Activated T-cell treated with anti-CD3 and anti-CD28 coated beads, Interleukin-2, amount 50 U/mL, for 72 hours (primary cell): Measurements from ENCODE around the gene SLC22A23. TPM values are rescaled to one million over a fixed set of nuclear protein-coding genes. Genes with fewer than 3 reads are reported as not detected.
A peak's percentile ranks its signal among the peaks of the same experiment; 100 is the strongest.

Source experiments
- ATAC-seq, 2 donors: fragments of 150-1000 bp; cut with Tn5 transposase; replicated peaks in 1 of 2; 2 replicates each; pipeline ENCODE4 v1.10.0; 2021; ENCODE audit warnings: moderate library complexity in 2 of 2, mild to moderate bottlenecking in 1 of 2
- DNase-seq, 2 donors: peaks; one replicate each; pipeline ENCODE4 v3.0.0; 2021 to 2022; ENCODE audit warnings: mixed read lengths in 1 of 2
- H3K27ac Mint-ChIP-seq: one replicate; pipeline ENCODE4 v1.8.0; 2022; ENCODE audit warnings: mild to moderate bottlenecking, moderate library complexity, mixed read lengths
- H3K27me3 Mint-ChIP-seq: one replicate; pipeline ENCODE4 v1.8.0; 2022; ENCODE audit warnings: low read depth, mixed read lengths
- H3K36me3 Mint-ChIP-seq, 2 donors: one replicate each; pipeline ENCODE4 v1.8.0; 2022; ENCODE audit warnings: mixed read lengths in 2 of 2, mild to moderate bottlenecking in 1 of 2; ENCODE audit not compliant: insufficient read depth in 2 of 2
- H3K4me1 Mint-ChIP-seq: one replicate; pipeline ENCODE4 v1.8.0; 2022; ENCODE audit warnings: low read depth, mixed read lengths
- H3K4me3 Mint-ChIP-seq, 2 donors: one replicate each; pipeline ENCODE4 v1.8.0; 2022; ENCODE audit warnings: mild to moderate bottlenecking in 2 of 2, mixed read lengths in 2 of 2, moderate library complexity in 2 of 2
- H3K9me3 Mint-ChIP-seq, 2 donors: one replicate each; pipeline ENCODE4 v1.8.0; 2022; ENCODE audit warnings: mixed read lengths in 2 of 2
- total RNA-seq, 2 donors: library from RNA; stranded (reverse); gene quantifications; one replicate each; pipeline ENCODE4 v1.2.3, GENCODE V29; 2022

The SLC22A23 gene
- total RNA-seq, 2 donors from 2014 or later, result 1.5 to 2.0 TPM

DNA sequence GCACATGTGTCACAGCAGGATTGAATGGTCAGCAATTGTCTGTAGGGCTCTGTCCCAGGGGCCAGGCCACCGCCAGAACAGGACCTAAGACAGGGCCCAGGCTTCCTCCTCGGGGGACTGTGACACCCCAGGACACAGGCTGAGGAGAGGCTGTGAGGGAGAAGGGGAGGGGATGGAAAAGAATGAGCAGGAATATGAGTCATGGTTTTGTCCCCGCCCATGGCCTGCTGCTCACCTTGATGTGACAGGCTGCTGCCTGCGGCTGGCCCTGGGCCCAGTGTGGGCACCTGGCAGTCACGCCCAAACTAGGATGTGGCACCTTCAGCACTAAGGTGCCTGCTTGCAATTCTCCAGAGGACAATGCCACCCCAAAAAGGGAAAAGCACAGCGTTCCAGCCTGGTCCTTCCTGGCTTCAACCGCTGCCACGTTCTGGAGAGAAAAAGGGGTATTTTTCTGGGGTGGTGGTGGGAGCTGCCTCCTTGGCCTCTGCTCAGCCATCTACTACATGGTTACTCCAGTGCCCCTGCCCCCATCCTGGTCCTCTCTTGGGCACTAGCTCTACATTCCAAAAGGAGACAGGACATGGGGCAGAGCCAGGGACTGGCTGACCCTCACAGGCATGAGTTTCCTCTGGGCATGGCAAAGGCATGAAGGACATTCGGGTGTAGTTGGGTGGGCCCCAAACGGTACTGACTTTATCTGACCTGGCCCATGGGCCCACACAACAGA lies 93.4 kb downstream of the SLC22A23 start:
- no peaks in the 10 kb centered on the region for H3K36me3 Mint-ChIP-seq
- no peaks in the 10 kb centered on the region for H3K27me3 Mint-ChIP-seq
- DNase-seq, result no peak
- no peaks in the 10 kb centered on the region for H3K9me3 Mint-ChIP-seq
- H3K4me3 Mint-ChIP-seq, result no peak overlapping the region
- H3K27ac Mint-ChIP-seq, result no peak overlapping the region
- H3K4me1 Mint-ChIP-seq, result no peaks in the 10 kb centered on the region
- no peak for ATAC-seq

DNA sequence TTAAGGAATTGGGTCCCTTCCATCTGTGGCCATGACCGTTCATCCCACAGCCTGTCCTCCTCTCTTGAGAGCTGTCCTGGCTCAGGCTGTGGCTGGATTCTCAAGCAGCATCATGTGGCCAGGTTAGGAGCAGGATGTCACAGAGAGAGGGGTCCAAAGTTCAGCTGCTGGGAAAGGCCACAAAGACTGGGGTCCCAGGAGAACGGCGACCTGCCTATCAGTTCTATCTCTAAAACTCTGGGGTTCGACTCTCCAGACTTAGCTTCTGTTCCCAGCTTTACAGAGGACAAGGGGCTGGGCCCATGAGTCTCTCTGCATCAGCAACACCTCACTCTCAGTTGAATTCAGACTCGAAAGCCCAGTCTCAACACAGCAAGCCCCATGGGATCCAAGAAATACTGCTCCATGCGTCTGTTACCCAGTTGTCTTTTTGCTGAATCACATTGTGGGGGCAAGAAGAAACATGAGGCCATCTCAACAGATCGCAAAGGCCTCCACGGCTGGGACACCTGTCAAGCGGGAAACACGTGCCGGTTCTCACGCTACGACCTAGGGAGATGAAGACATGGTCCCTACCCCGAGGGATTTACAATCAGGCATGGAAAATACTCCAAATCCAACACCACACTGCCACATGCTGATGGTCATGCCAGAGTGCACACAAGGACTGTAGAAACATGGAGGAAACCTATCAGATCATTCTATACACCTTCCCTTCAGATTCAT lies 95.4 kb downstream of the SLC22A23 start:
- H3K9me3 Mint-ChIP-seq, result no peaks in the 10 kb centered on the region
- ATAC-seq (no peak), DNase-seq (no peak)
- no peaks in the 10 kb centered on the region for H3K27me3 Mint-ChIP-seq
- H3K4me3 Mint-ChIP-seq, result no peak overlapping the region
- no peak overlapping the region for H3K27ac Mint-ChIP-seq
- peaks cover 3% of the 10 kb centered on the region for H3K4me1 Mint-ChIP-seq
- H3K36me3 Mint-ChIP-seq, result no peaks in the 10 kb centered on the region

DNA sequence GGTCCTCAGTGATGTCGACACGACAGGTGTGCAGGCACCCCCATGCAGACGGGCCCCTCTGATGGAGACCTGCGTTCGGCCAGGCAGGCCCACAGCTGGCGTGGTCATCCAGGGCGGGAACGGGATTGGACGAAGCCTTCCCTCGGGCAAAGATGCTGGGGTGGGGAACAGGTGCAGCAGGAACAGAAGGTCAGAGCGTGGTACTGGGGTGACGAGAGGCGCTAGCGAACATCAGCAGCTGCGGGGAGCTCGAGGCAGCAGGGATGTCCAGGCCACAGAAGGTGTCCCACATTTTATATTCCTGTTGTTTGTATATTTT lies 96.2 kb downstream of the SLC22A23 start:
- H3K4me3 Mint-ChIP-seq, result no peak overlapping the region

DNA sequence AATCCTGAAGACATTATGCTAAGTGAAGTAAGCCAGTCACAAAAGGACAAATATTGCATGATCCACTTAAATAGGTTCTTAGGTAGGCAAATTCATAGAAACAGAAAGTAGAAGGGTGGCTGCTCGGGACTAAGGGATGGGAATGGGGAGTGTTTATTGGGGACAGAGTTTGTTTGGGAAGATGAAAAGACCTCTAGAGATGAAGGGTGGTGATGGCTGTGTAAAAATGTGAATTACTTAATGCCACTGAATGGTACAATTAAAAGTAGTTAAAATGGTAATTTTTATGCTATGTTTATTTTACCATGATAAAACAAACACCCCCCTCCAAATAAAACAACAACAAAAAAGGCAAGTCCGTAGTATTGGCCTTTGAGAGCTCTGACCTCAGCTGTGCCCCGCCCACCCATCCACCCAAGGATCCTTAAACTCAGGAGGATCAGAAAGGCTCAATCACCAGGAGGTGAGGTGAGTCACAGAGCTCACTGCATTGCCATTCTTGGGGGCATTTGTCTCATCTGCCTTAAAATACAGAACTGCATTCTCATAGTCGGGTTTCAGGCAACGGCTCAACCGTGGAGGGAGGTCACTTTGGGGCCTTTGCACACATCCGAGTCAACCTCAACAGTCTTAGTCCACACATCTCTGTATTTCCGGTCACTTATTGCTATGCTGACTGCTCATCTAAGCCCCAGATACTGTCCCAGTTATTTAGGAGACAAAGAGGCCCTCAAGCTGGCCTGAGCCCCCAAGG lies 96.7 kb downstream of the SLC22A23 start:
- Mint-ChIP-seq H3K4me3 (no peak overlapping the region), H3K9me3 (no peaks in the 10 kb centered on the region), H3K27me3 (no peaks in the 10 kb centered on the region), H3K36me3 (no peaks in the 10 kb centered on the region), H3K27ac (no peak overlapping the region), H3K4me1 (peaks cover 14% of the 10 kb centered on the region)
- DNase-seq (no peak), ATAC-seq (no peak)

More for the DNA sequence above, 96.2 kb downstream of the SLC22A23 start:
- Mint-ChIP-seq H3K4me1 (peaks cover 8% of the 10 kb centered on the region), H3K9me3 (no peaks in the 10 kb centered on the region), H3K36me3 (no peaks in the 10 kb centered on the region), H3K27me3 (no peaks in the 10 kb centered on the region), H3K27ac (no peak overlapping the region)
- no peak for DNase-seq
- ATAC-seq, result no peak

DNA sequence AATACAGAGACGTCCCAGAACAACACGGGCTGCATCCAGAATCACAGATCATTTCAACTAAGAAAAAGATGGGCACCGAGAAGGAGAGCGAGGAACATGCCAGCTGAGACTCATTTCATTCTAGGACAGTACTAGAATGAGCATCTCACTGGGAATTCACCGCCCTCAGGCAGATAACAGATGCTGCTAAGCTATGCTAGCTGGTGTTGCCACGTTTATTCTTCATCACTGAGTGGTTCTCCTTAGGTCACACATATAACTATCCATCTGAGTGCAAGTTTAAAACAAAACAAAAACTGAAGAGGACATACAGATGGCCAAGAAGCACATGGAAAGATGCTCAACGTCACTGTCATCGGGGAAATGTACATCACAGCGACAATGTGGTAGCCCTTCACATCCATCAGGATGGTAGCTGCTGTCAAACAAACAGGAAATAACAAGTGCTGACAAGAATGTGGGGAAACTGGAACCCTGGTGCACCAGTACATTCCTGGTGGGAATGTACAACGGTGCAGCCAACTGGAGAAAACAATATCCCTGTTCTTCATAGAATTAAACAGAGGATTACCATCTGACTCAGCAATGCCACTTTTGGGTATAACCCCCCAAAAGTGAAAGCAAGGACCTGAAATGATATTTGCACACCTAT lies 97.6 kb downstream of the SLC22A23 start:
- no peaks in the 10 kb centered on the region for H3K27me3 Mint-ChIP-seq
- no peak overlapping the region for H3K4me3 Mint-ChIP-seq
- ATAC-seq (no peak), DNase-seq (no peak)
- no peak overlapping the region for H3K27ac Mint-ChIP-seq
- H3K9me3 Mint-ChIP-seq, result no peaks in the 10 kb centered on the region
- no peaks in the 10 kb centered on the region for H3K36me3 Mint-ChIP-seq
- peaks cover 17% of the 10 kb centered on the region for H3K4me1 Mint-ChIP-seq

DNA sequence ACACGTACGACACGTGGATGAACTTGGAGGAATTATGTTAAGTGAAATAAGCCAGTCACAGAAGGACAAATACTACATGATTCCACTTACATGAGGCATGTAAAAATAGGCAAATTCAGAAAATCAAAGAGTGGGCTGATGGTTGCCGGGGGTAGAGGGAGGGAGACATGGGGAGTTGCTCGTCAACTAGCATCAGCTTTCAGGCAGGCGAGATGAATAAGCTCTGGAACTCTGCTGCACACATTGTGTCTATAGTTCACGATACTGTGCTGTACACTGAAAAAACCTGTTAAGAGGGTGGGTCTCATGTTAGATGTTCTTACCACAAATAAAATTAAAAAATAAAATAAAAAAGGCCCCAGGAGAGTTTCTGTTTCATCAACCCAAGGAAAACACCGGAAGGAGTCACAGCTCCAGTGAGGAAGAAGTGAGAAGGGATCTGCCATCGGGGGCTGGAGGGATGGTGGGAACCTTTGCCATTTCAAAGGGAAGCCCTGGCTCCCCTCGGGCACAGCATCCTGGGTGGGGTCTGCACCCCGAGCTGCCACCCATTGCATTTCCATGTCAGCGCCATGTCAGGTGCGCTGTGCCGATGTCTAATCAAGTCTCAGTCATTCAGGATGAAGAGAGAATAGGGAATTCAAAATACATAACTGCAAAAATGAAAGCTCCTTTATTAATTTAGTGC lies 98.3 kb downstream of the SLC22A23 start:
- H3K27ac Mint-ChIP-seq, result no peak overlapping the region
- H3K9me3 Mint-ChIP-seq, result no peaks in the 10 kb centered on the region
- H3K4me3 Mint-ChIP-seq, result no peak overlapping the region
- peaks cover 17% of the 10 kb centered on the region for H3K4me1 Mint-ChIP-seq
- H3K36me3 Mint-ChIP-seq, result no peaks in the 10 kb centered on the region
- no peak for DNase-seq
- H3K27me3 Mint-ChIP-seq, result no peaks in the 10 kb centered on the region
- ATAC-seq, result no peak

DNA sequence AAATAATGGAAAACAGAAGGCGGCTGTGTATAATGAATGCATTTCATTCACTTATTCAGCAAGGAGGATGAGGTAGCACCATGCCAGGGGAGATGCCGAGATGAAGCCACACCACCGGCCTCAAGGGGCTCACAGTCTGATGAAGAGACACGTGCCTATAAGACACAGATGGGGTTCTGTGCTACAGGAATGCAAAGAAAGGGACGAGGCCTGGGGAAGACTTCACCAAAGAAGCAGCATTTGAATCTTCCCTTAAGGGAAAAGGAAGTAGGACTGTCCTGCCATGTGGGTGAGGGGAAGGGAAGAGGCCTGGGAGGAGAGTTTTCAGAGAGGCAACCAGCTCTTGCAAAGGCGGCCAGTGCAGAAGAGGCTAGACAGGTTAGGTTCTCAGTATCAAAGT lies 99.2 kb downstream of the SLC22A23 start:
- no peaks in the 10 kb centered on the region for H3K36me3 Mint-ChIP-seq
- no peak for DNase-seq
- no peaks in the 10 kb centered on the region for H3K27me3 Mint-ChIP-seq
- no peak for ATAC-seq
- peaks cover 17% of the 10 kb centered on the region for H3K4me1 Mint-ChIP-seq
- no peak overlapping the region for H3K27ac Mint-ChIP-seq
- H3K4me3 Mint-ChIP-seq, result no peak overlapping the region
- H3K9me3 Mint-ChIP-seq, result no peaks in the 10 kb centered on the region

DNA sequence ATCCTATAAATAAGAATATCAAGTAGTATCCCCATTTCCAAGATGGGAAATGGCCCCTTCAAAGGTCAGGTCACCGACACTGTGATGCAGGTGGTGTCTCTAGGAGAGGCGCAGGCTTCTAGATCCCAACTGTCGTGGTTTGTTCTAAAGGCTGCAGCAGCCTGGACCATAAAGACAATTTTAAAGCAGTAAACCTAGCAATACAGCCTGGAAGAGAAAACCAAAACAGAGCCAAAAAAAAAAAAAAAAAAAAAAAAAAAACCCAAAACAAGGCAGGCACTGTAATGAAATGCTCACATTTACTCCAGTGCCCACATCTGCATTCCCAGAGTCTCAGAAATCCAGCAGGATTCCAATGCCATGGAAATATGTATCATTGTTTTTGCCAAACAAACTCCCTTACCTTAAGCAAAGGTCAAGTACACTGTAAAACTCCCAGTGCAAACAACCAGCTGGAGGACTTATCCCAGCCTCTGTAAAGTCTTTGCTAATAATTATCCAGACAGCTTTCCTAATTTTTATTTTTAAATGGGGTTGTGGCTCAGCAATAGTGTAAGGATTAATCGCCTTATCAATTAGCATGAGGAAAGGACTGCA lies 99.9 kb downstream of the SLC22A23 start:
- ATAC-seq (no peak), DNase-seq (no peak)
- no peaks in the 10 kb centered on the region for H3K27me3 Mint-ChIP-seq
- peak overlapping the region; percentile 70 to 76 for H3K4me3 Mint-ChIP-seq
- no peaks in the 10 kb centered on the region for H3K9me3 Mint-ChIP-seq
- H3K36me3 Mint-ChIP-seq, result no peaks in the 10 kb centered on the region
- peaks cover 17% of the 10 kb centered on the region for H3K4me1 Mint-ChIP-seq
- peak overlapping the region; percentile 25 for H3K27ac Mint-ChIP-seq

DNA sequence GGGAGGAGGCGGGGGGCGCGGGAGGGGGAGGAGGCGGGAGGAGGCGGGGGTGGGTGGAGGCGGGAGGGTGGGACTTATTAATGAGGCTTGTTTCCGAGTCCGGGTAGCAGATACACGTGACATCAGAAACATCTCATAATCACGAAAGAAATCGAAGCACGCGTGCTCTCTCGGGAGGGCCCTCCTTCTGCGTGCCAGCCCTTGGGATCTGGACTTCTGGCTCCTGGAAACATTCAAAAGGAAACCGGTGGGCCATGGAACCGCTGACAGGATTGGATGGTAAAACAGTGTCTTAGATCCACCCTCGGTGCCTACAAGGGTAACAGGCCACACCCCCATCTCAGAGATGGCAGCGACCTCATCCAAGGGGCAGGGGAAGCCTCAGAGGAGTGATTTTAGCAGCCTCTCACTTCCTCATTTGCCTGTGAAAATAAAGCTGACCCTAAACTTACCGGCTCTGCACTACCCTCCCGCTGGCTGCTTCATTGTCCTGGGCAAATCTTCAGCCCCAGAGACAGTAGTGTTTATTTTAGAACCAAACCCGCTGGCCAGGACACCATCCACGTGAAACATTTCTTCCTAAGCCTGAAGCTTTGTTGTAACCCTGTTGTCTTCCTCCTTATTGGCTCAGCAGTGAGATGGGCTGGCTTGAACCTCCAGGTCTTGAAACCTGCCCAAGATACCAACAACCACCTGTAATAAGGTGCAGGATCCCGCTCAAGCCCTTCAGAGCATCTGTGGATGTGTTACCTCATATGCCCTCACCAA lies 100.6 kb downstream of the SLC22A23 start:
- peak overlapping the region; percentile 70 to 76 for H3K4me3 Mint-ChIP-seq
- ATAC-seq (peak; percentile 82 to 83), DNase-seq (peak; percentile 35 to 56)
- H3K27me3 Mint-ChIP-seq, result no peaks in the 10 kb centered on the region
- H3K27ac Mint-ChIP-seq, result peak overlapping the region; percentile 25
- peaks cover 17% of the 10 kb centered on the region for H3K4me1 Mint-ChIP-seq
- H3K9me3 Mint-ChIP-seq, result no peaks in the 10 kb centered on the region
- no peaks in the 10 kb centered on the region for H3K36me3 Mint-ChIP-seq

DNA sequence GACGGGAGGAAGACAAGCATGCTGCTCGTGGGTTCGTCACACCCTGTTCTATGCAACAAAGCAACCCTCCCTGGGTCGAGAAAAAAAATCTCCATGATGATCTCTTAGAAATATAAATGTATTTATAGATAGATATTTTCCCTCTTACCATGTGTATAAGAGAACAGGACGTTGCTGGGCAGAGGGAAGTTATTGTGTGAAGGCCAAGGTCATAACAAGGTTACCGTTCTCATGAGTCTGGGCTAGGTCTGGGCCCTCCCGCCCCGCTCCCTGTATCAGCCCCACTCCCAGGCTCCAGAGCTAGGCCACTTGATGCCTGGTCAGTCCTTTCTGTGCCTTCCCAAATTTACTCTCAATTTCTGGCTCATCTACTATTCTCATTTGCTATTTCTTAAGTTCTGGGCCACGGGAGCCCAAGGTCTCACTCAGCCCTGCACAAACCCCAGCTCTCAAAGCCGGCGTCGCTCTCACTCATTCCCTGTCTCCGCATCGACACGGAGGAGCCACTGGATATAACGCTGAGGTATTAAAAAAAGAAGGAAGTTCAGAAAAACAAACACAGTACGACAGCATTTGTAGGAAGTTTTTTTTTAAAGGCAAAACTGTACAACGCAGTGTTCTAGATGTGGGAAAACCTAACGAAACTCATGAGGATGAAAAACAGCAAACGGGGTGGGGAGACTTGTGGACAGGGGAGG lies 101.3 kb downstream of the SLC22A23 start:
- no peak for DNase-seq
- peak overlapping the region; percentile 66 for H3K27ac Mint-ChIP-seq
- peak overlapping the region; percentile 76 to 82 for H3K4me3 Mint-ChIP-seq
- H3K9me3 Mint-ChIP-seq, result no peaks in the 10 kb centered on the region
- H3K4me1 Mint-ChIP-seq, result peaks cover 17% of the 10 kb centered on the region
- no peaks in the 10 kb centered on the region for H3K27me3 Mint-ChIP-seq
- no peaks in the 10 kb centered on the region for H3K36me3 Mint-ChIP-seq
- peak in 1 of 2 donors; percentile 39 for ATAC-seq

DNA sequence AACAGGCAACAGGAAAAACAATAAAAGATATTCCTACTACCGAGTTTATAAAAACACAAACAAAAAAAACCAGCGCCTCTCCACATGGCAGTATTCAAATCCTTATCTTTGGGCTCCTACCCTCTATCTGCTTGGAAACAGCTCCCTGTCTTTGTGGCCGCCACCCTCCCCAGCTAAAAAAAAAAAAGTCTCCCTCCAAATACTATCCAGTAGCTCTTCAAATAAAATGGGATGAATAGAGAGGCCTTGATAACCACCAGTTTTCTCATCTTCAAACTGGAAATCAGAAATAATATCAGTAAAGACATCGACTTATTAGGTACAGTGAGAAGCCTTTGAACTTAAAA lies 101.9 kb downstream of the SLC22A23 start:
- H3K36me3 Mint-ChIP-seq, result no peaks in the 10 kb centered on the region
- ATAC-seq (no peak), DNase-seq (no peak)
- H3K4me1 Mint-ChIP-seq, result peaks cover 17% of the 10 kb centered on the region
- H3K4me3 Mint-ChIP-seq, result peak overlapping the region in 1 of 2 donors; percentile 76
- H3K27me3 Mint-ChIP-seq, result no peaks in the 10 kb centered on the region
- peak overlapping the region; percentile 45 for H3K27ac Mint-ChIP-seq
- H3K9me3 Mint-ChIP-seq, result no peaks in the 10 kb centered on the region
